HG02623 (cell line): ENCODE results near the gene ABCB4.

ENCODE experiments used
- ATAC-seq: cut with Tn5 transposase; IDR thresholded peaks from one replicate; pipeline ENCODE4 v1.9.1; 2021; ENCODE audit warnings: moderate library complexity; ENCODE audit not compliant: unreplicated experiment

Gene ABCB4

DNA sequence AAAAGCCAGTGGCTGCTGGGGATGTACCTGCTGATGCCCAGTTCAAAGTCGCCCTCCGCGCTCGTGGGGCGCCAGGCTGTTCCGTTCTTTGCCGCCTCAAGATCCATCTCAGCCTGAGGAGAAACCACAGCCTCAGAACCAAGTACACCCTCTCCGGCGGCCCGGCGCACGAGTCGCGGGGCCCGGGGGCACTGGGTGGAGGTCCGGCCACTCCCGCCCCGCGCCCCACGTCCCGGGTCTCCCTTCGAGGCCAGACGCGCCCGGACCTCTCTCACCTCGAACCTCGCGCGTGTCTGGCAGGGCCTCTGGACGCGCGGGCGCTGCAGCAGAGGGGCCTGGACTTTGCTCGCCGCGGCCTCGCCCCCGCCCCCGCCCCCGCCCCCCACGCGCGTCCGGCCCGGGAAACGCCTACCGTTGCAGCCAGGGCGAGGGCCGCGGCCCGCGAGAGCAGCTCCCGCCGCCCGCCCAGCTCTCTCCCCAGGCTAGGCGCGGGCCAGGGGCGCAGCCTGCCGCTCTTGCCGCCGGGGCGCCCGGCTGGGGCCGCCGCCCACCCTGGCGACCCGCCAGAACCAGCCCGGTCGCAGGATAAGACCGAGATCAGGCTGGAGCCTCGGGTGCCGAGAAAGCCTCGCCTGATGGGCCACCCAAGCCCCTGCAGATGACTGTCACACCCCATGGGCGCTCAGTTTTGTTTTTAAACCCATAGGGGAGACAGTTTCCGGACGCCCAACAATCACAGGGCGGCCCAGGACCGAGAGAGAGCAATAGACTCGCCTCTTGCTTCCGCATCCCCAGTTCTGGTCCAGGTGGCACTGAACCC is at the start of gene ABCB4:
Gene ABCB4, minus strand, starts transcription at position 322 of the 820 bp plus-strand sequence. Its CDS starts 215 bp downstream, at position 107.
- peak; percentile 16 for ATAC-seq

DNA sequence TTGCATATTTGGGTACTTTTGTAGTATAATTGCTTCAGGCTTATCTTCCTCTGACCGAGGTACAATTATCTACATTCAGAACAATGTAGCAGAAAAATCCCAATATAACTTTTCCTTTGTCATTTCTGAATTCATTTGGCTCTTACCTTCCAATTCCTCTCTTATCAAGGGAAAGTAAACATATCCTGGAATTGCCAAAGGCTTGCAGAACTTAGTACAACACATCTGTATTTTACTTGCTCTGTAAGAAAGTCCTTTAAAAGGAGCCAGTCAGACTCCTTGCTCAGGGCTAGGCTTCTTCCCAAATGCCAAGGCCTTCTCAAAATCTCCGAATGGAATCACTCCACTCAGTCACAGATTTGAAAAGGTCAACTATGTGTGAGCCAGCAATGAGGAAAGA is 43.3 kb upstream of the ABCB4 start:
- no peak for ATAC-seq

DNA sequence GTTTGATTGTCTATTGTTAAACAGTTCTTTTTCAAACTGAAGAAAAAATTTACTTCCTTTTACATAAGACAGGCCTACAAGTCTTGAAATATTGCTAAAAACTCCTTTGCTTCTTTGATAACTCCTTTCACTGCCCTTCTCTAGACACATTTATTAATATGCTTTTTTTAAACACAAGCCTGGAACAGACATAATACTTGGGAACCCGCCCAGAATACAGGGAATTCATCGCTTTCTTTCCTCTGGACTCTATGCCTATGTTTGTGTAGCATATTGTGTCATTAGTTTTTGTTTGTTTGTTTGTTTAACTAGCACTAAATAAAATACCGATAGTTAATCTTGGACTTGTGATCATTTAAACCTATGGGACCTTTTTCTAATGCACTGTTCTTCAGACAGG is 42.4 kb upstream of the ABCB4 start:
- ATAC-seq = no peak

DNA sequence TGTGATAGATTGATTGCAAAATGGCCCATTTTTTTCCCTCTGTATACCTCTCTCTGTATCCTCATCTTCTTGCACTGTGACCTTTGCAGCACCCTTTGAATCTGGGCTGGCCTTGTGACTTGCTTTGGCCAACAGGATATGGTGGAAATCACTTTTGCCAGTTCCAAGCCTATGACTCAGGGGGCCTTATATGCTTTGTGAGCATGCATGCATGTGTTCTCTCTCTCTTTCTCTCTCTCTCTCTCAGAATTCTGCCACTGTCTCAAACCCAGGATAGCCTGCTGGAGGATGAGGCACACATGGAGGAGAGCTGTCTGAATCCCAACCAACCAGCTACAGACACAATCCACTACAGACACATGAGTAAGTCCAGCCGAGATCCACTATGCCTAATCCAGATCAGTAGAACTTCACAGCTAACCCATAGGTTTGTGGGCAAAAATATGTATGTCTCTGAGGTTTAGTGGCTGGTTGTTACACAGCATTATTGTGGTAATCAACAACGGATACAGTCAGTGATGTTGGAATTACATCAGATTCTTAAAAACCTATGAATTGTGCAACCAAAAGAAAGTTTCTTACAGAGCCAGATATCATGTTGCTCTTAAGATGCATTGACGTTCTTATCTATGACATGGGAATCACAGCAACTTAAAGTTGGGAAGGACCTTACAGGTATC is 41.8 kb upstream of the ABCB4 start:
- no peak for ATAC-seq

DNA sequence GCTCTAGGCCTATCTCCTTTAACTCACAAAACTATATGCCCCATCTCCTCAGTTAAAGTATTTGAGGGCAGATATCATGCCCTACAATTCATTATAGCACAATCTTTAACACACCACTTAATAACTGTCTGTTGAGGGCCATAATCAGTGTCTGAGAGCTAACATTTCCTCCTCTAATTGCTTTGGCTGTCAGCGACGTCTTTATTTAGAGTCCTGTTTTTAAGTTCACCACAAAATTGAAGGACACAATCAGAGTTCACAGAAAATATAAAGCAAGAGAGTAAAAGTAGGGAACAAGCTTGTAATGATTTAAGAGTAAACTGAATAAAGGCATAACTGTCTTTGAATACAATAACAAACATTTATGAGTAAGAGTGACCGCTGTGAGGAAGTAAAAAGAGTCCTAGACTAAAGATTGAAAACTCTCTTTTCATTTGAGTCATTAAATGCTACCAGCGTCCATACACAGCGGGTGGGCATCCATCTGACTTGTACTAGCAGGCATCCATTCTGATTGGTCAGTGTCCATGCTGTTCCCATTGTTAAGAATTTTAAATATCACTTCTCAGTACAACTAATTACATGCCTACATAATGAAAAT is 38.4 kb upstream of the ABCB4 start:
- ATAC-seq = no peak

DNA sequence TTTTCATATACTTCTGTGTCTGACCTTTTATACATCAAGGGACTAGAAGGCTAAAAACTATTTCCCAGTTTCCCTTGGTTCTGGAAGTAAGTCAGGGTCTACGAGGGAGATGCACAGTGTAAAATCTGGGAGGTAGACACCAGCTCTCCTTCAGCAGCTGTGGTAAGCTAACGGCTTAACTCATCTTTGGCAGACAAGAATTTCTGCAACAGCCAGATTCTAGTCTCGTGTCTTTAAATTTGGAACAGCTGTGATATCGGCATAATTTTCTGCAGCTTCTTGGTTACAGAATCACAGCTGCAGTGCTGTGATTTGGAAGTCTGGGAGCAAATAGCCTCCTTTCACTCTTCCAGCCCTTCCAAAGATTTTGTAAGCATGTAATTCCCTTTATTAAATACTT is 37.4 kb upstream of the ABCB4 start:
- ATAC-seq = no peak

DNA sequence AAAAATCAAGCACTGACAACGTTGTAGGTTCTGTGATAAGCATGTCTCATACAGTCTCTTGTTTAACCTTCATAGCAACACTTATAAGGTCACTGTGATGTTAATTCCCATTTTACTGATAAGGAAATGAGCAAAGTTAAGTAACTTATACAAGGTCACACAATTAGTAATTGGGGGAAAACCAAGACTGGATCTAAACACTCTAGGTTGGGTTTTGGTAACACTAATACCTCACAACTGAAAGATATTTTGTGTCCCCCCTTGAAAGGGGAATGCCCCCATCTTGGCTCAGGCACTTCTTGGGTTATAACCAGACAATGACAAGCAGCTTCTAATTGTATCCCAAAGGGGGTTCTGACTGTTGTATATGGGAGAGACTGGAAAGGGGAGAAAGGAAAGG is 36.0 kb upstream of the ABCB4 start:
- ATAC-seq = no peak

DNA sequence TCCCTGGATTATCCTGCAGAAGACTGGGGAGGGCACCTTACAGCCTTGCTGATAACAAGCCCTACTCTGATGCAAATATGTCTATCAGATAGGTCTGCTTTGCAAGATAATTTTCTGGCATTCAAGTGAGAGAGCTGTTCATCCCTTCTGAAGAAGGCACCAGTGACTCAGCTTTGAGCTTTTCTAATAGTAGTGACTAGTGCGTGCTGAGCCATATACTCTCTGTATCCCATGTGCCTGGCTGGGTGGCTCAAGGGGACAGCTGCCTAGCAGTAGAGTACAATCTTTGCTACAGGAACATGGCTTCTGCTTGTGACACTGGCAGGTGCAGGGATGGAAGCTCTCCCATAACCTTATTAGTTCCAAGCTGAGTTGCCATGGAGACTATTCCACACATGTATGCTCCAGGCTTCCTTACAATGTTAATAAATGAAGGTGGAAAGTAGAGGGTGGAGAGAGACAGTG is 35.0 kb upstream of the ABCB4 start:
- ATAC-seq = no peak

DNA sequence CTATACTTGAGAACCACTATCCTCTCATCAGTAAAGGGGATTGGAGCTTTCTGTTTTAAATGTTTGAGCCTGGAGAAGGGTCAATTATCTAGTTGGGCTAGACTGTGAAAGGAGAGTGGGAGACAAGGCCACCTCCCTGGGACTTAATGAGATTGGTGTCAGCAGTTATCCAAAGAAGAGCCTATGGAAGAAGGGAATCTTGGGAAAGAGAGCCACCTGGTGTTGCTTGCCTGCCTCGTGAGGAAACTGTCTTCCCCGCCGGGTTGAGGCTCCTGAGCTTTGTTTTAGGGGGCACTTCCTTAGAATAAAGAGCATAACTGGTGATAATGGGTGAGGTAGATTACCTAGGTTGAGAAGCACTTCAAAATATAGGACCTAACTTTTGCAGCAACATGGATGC is 32.0 kb upstream of the ABCB4 start:
- no peak for ATAC-seq

DNA sequence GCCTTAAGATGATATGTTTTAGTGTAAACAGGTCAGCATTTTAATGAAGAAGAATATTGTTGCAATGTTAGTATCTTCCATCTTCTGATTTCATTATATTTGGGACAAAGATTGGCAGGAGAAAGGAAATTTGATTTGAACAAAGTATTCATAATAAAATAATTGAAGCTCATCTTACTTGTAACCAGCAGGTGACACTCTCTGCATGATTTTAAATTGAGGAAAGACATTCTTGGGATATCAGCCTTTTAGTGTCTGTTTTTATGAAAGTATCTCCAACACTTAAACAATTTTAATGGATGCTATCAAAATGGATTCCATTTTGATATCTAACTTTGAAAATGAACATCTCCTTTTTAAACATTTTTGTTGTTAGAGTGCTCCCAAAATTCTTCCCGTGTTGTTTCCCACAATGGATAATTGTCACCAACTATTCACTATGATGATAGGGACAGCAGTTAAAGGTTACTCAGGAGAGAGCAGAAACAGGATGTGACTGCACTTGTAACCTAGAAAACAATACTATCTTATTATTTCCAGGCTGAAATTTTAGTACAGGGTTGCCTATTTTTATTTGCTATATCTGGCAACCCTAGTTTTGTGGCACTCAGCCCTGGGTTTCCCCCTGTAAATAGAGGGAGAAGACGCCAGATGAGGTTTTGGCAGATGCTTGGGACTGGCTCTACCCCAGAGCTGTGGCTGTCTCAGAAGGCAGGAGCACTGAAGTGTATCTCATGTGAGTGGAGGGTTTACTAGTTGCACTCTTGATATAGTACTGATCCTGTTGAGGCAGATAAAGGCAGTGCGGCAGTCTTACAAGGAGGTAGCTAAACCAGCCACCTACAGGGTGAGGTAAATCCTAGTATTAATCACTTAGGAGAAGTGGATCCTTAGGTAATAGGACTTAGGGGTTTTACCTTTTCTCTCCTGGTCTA is 31.0 kb upstream of the ABCB4 start:
- no peak for ATAC-seq

DNA sequence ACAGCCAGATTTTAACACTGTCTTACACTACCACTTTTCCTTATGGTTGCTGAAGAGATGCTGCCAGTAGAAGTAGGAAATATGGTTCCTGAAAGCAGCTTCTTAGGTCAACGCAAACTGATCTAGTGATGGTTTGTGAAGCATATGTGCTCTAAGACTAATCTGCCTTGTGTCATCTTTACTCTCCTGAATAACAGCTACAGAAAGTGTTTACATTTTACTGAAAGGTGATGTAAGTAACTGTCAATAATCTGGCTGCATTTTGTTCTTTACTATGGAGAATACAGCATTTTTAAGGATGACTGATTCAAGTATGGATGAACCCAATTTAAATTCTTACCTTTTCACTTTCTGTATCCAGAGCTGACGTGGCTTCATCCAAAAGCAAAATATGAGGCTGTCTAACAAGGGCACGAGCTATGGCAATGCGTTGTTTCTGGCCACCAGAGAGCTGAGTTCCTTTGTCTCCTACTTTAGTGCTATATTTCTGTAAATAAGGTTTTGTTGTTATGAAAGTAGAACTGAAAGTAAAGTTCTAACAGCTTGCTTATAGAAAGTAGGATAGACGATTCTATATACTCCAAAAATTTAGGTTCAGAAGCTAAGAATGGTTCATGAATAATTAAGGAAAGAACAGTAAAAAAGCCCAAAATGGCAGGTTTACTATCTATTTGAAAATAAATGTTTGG is 30.2 kb upstream of the ABCB4 start:
- ATAC-seq = no peak

DNA sequence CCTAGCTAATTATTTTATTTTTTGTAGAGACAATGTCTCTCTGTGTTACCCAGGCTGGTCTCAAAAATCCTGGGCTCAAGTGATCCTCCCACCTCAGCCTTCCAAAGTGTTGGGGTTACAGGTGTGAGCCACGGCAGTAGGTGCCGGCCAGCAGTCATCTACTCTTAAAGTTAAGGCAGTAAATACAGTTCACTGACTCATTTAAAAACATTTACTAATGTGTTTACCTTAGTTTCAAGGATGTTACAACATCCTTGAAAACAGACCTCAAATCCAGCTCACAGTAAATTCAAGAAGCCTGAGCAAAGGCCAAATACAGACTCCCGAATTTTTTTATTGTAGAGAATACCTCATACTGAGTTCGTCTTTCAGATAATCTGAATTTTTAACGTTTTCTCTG is 29.6 kb upstream of the ABCB4 start:
- no peak for ATAC-seq

DNA sequence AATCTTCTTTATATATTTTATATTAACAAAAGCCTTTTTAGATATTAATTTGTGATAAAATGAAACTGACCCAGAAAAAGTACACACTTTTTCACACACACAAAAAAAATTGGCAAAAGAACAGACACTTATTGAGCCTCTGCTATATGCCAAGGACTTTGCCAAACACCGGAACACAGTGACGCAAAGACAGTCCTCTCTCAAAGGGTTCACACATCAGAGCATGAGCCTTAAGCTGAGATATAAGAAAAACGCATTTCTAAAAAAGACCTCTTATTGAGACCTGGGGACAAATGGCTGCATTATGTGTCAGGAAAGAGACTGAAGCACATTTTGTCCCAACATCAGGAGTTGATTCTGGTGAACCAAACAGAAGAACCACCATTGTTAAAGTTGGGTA is 24.0 kb upstream of the ABCB4 start:
- ATAC-seq = no peak

DNA sequence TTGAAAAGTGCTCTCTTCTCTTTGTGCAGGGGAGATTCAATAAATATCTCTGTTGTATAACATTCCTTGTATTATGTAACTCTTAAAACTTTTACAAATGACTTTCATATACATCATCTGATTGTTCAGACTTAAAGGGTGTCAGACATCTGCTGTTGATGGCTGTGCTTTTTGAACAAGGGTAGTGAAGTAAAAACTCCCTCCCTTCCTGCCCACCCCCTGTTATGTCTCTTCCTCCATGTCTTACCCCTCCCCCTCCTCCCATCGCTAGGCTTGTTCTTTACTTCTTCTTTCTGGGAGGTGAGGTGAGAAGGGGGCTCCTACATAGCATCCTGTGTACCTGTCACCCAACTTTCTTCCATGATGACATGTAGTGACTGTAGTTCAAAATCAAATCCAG is 23.4 kb upstream of the ABCB4 start:
- no peak for ATAC-seq

DNA sequence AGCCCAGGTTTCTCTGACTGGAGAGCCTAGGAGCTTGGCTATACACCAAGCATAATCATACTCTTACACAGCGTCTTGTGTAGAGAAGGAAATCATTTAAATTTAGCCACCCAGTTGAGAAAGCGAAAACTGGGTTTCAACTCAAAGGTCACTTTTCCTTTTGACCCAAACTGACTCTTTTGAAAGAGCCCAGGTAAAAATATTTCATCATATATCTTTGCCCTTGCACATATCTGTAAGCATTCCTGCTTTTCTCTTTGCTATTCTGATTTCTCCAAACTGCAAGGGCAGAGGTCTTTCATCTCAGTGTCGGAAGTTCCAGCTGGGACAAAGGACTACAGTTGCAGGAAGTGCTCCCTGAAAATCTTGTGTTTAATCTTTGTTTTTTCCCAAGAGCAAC is 22.0 kb upstream of the ABCB4 start:
- no peak for ATAC-seq

DNA sequence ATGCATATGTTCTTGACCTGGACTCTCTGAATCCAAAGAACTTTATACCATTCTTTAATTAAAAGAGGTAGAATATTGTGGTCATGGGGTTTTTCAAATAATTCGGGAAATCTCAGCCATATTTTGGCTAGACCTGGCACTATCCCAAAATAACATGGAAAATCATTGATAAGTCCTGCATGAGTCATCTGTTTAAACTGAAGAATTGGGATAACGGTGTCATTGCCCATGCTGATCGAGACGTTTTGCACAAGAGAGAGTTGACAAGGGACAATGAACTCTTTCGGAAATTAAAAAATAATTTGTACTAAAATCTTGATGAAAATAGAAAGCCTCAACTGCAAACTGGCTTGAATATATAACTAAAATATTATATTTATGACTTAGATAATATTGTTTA is 19.9 kb upstream of the ABCB4 start:
- no peak for ATAC-seq

DNA sequence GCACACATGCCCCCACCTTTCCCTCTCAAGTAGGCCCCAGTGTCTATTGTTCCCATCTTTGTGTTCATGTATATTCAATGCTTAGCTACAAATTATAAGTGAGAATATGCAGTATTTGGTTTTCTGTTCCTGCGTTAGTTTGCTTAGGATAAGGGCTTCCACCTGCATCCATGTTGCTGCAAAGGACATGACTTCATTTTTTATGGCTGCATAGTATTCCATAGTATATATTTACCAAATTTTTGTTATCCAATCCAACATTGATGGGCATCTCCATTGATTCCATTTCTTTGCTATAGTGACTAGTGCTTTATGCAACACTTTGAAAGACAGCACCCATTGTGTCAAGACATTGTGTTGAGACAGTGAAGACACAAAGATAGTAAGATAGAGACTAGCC is 19.0 kb upstream of the ABCB4 start:
- ATAC-seq = no peak

DNA sequence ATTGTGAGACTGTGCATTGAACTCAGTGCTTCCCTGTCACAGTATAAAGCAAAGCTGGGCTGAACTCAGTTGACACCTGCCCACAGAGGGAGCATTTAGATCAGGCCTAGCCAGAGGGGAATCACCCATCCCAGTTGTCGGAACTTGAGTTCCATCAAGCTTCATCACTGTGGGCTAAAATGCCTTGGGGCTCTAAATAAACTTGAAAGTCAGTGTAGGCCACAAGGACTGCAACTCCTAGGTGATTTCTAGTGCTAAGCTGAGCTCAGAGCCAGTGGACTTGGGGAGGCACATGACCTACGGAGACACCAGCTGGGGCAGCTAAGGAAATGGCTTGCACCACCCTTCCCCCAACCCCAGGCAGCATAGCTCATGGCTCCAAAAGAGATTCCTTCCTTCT is 7.7 kb upstream of the ABCB4 start:
- ATAC-seq = no peak

DNA sequence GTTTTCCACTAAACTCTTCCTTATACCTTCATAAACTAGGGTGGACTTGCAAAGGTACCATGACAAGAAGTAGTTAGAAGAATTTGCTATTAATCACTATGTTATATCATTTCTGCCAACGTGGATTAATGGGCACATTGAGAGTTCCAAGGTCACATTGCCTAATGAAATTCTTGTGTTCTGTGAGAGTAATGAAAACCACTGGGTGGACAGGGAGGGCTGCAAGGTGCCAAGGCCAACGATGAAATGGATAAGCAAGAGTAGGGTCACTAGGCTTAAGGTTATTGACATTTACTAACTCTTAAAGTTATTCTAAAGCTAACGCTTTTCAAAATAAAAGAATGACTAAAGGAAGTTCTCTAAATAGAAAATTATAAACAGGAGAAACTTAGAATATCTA is 6.6 kb upstream of the ABCB4 start:
- ATAC-seq = no peak

DNA sequence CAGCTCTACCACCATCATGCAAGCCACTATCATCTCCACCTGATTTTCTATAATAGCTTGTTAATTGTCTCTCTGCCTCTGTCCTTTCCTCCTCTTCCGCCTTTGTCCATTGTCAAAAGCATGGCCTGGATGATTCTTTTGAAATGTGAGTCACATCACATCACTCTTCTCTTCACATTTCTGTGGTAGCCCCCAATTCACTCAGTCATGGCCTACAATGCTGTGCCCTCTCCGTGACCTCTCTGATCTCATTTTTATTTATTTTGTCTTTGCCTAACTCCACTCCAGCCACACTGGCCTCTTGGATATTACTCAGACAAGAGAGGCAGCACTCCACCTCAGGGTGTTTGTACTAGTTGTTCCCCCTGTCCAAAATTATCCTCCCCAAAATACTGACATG is 4.9 kb upstream of the ABCB4 start:
- ATAC-seq = no peak
